OCI-LY1 (cell line): Measurements from ENCODE around the gene LRRC8D.

Source experiments
- H2AFZ ChIP-seq: fragments of 200-600 bp; sonication (generic), shearing (Covaris generic); 2 replicates; pipeline ENCODE4 v1.6.0; 2014; ENCODE audit warnings: antibody characterized with exemption, mild to moderate bottlenecking, low read length
- H3F3A ChIP-seq: fragments of 200-600 bp; sonication (generic), shearing (Covaris generic); 2 replicates; pipeline ENCODE4 v1.6.0; 2014; ENCODE audit warnings: mild to moderate bottlenecking, antibody characterized with exemption, low read length, moderate library complexity; ENCODE audit not compliant: insufficient read depth
- H3K27ac ChIP-seq: fragments of 200-600 bp; sonication (generic); 2 replicates; pipeline ENCODE4 v1.5.1; 2014; ENCODE audit warnings: low read length, mixed run types, mild to moderate bottlenecking, low read depth; ENCODE audit not compliant: poor library complexity, severe bottlenecking
- H3K27me3 ChIP-seq: fragments of 200-600 bp; sonication (generic); 2 replicates; pipeline ENCODE4 v1.6.0; 2014; ENCODE audit warnings: antibody characterized with exemption, mild to moderate bottlenecking, low read length, moderate library complexity; ENCODE audit not compliant: insufficient read depth
- H3K36me3 ChIP-seq: fragments of 200-600 bp; sonication (generic); 2 replicates; pipeline ENCODE4 v1.6.1; 2014; ENCODE audit warnings: mild to moderate bottlenecking, antibody characterized with exemption, low read length, moderate library complexity, mixed read lengths; ENCODE audit not compliant: insufficient read depth
- H3K4me1 ChIP-seq: fragments of 200-600 bp; sonication (generic); 2 replicates; pipeline ENCODE4 v1.5.1; 2014; ENCODE audit warnings: mild to moderate bottlenecking, low read length, moderate library complexity; ENCODE audit not compliant: insufficient read depth, severe bottlenecking
- H3K4me2 ChIP-seq: fragments of 200-600 bp; sonication (generic), shearing (Covaris generic); 2 replicates; pipeline ENCODE4 v1.6.1; 2014; ENCODE audit warnings: low read length
- H3K4me3 ChIP-seq: fragments of 200-600 bp; sonication (generic); 2 replicates; pipeline ENCODE4 v1.5.1; 2014; ENCODE audit warnings: low read length, low read depth, mild to moderate bottlenecking, mixed read lengths; ENCODE audit not compliant: poor library complexity, severe bottlenecking
- H3K79me2 ChIP-seq: fragments of 200-600 bp; shearing (Covaris generic); 2 replicates; pipeline ENCODE4 v1.6.1; 2016; ENCODE audit warnings: mixed run types, low read length, mixed read lengths; ENCODE audit not compliant: insufficient read depth
- H3K9ac ChIP-seq: fragments of 200-600 bp; sonication (generic), shearing (Covaris generic); 2 replicates; pipeline ENCODE4 v1.6.1; 2014; ENCODE audit warnings: mild to moderate bottlenecking, low read length, mixed read lengths
- H3K9me2 ChIP-seq: fragments of 200-600 bp; sonication (generic), shearing (Covaris generic); 2 replicates; pipeline ENCODE4 v1.6.1; 2014; ENCODE audit warnings: low read depth, mild to moderate bottlenecking, low read length, mixed read lengths
- H3K9me3 ChIP-seq: fragments of 200-600 bp; shearing (Covaris generic); 2 replicates; pipeline ENCODE4 v1.6.1; 2014; ENCODE audit warnings: low read length, mixed read lengths
- H4K20me1 ChIP-seq: fragments of 200-600 bp; sonication (generic), shearing (Covaris generic); 2 replicates; pipeline ENCODE4 v1.6.0; 2016; ENCODE audit warnings: mild to moderate bottlenecking, low read length; ENCODE audit not compliant: insufficient read depth
- EZH2 ChIP-seq: fragments of 200-600 bp; sonication (generic), shearing (Covaris generic); IDR thresholded peaks from 2 replicates; pipeline ENCODE4 v1.8.0; 2017; ENCODE audit warnings: borderline replicate concordance, mixed run types, mild to moderate bottlenecking, antibody characterized with exemption, low read length, moderate library complexity, mixed read lengths
- TF ChIP-seq, protein P1 (sequence below): fragments of 200-600 bp; sonication (generic), shearing (Covaris generic); IDR thresholded peaks from 2 replicates; pipeline ENCODE4 v1.5.1; 2017; ENCODE audit warnings: mild to moderate bottlenecking, antibody characterized with exemption, low read length, moderate library complexity, mixed read lengths

Gene LRRC8D

DNA sequence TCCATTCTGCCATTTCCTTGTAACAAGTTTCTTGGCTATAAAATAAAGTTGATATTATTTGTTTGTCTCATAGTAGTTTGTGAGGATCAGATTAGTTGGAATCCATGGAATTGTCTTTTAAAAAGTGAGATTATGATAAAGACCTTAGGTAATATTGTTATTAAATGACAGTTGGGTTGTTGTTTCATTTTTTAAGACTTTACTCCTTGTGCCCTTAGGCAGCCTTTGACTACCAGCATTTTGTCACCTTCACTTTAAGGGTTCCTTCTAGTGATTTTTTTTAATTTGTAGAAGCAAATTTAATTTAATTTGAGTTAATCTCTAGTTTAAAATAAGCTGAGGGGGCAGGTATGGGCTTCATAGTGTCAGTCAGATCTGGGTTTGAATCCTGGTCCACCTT lies 89.4 kb downstream of the LRRC8D start:
- no peaks in the 10 kb centered on the region for H3F3A ChIP-seq
- H3K9ac ChIP-seq: no peak overlapping the region
- H3K4me2 ChIP-seq: no peak overlapping the region
- peaks cover 14% of the 10 kb centered on the region; the same call in 1 of the 2 replicates for H3K36me3 ChIP-seq
- no peak overlapping the region for H2AFZ ChIP-seq
- H3K9me2 ChIP-seq: no peaks in the 10 kb centered on the region
- TF ChIP-seq EZH2: no peak
- TF ChIP-seq, protein P1, sequence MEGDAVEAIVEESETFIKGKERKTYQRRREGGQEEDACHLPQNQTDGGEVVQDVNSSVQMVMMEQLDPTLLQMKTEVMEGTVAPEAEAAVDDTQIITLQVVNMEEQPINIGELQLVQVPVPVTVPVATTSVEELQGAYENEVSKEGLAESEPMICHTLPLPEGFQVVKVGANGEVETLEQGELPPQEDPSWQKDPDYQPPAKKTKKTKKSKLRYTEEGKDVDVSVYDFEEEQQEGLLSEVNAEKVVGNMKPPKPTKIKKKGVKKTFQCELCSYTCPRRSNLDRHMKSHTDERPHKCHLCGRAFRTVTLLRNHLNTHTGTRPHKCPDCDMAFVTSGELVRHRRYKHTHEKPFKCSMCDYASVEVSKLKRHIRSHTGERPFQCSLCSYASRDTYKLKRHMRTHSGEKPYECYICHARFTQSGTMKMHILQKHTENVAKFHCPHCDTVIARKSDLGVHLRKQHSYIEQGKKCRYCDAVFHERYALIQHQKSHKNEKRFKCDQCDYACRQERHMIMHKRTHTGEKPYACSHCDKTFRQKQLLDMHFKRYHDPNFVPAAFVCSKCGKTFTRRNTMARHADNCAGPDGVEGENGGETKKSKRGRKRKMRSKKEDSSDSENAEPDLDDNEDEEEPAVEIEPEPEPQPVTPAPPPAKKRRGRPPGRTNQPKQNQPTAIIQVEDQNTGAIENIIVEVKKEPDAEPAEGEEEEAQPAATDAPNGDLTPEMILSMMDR: no peak
- H3K79me2 ChIP-seq: peaks cover 9% of the 10 kb centered on the region
- H3K9me3 ChIP-seq: no peaks in the 10 kb centered on the region
- H4K20me1 ChIP-seq: no peaks in the 10 kb centered on the region
- H3K4me3 ChIP-seq: no peak overlapping the region
- H3K4me1 ChIP-seq: peaks cover 18% of the 10 kb centered on the region
- no peak overlapping the region for H3K27ac ChIP-seq
- H3K27me3 ChIP-seq: no peaks in the 10 kb centered on the region

DNA sequence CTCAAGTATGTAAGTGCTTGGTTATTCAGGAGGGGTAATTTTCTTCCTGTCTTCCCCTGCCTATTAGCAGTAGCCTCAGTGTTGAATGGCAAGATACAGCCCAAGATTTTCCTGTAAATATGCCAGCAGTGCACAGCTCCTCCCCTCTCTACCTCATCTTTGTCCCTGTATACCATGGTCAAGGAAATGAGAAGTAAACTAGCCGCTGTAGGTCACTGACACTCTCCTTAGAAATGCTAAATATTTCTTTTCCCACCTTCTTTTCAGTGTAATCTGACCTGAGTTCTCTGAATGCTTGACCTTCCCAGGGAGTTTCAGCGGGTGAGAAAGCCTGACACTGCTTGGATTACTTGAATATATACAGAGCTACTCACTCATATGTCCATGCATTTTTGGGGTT lies 89.9 kb downstream of the LRRC8D start:
- peaks cover 13% of the 10 kb centered on the region for H3K4me1 ChIP-seq

DNA sequence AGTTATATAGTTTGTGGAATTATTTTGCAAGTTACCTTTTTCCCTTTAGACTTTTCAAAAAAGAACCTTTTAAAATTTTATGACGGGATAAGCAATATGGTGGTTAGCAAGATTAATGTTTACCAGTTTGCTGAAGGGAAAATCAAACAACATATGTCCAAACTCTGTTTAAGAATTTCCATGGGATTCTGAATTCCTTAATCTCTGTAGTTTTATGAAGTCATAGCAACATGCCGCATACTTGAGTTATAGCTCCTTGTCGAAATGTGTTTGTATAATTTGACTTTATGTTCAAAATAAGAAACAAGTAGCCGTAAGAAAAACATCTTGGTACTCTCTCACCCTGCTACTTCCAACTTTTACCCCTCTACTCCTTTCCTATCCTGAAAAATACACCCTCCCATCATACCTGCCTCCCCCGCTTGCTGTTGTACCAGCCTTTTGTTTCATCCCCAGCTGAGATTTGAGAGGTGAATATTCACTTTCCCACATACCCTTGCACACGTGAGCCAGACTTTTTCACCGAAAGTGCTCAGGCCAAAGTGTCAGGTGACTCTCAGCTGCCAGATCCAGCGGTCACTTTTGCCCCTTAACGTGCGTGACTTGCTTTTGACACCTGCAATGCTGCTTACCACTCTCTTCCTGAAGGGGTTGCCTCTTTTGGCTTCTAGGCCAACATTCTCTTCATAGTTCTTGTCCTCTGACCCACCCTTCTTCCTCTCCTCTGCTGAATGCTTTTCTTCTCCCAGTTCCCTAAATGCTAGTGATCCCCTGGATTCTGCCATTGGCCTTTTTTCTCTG lies 90.6 kb downstream of the LRRC8D start:
- Histone ChIP-seq H3K9me3 (no peaks in the 10 kb centered on the region), H3F3A (no peaks in the 10 kb centered on the region), H3K9ac (no peak overlapping the region), H3K79me2 (peaks cover 9% of the 10 kb centered on the region; the same call in 1 of the 2 replicates), H3K9me2 (no peaks in the 10 kb centered on the region), H3K4me1 (peaks cover 7% of the 10 kb centered on the region), H2AFZ (no peak overlapping the region), H3K36me3 (peaks cover 11% of the 10 kb centered on the region; the same call in 1 of the 2 replicates), H3K4me3 (no peak overlapping the region), H3K27ac (no peak overlapping the region), H4K20me1 (no peaks in the 10 kb centered on the region), H3K4me2 (no peak overlapping the region), H3K27me3 (no peaks in the 10 kb centered on the region)
- TF ChIP-seq, protein P1: no peak
- TF ChIP-seq EZH2: no peak

More for the DNA sequence above, 89.9 kb downstream of the LRRC8D start:
- H2AFZ ChIP-seq: no peak overlapping the region
- H3K27me3 ChIP-seq: no peaks in the 10 kb centered on the region
- H3K27ac ChIP-seq: no peak overlapping the region
- H3K4me3 ChIP-seq: no peak overlapping the region
- H3F3A ChIP-seq: no peaks in the 10 kb centered on the region
- no peaks in the 10 kb centered on the region for H3K9me3 ChIP-seq
- no peaks in the 10 kb centered on the region for H4K20me1 ChIP-seq
- no peak overlapping the region for H3K9ac ChIP-seq
- no peak overlapping the region for H3K4me2 ChIP-seq
- no peak for TF ChIP-seq EZH2
- TF ChIP-seq, protein P1: no peak
- peaks cover 9% of the 10 kb centered on the region for H3K79me2 ChIP-seq
- peaks cover 12% of the 10 kb centered on the region; the same call in 1 of the 2 replicates for H3K36me3 ChIP-seq
- H3K9me2 ChIP-seq: no peaks in the 10 kb centered on the region
